ENCODE measurements around the gene ADGRV1.

DNA sequence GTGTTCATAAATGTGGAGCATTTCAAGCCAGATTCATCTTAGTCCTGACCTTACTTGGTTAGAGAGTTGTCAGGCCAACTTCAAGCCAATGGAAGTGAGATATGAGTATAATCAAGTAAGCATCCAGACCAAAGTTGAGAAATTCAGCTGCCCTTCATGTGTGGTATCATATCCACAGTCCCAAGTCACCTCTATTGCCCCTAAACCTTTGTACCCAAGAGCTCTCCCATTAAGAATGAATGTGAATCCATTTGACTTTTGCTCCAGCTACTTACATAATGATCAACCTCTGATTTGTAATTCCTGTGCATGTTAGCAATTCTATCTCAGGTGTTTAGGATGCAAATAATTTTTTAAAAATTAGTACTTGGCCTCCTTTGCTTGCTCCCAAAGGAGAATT is 342.7 kb downstream of the ADGRV1 start:
- TF ChIP-seq, protein P1, sequence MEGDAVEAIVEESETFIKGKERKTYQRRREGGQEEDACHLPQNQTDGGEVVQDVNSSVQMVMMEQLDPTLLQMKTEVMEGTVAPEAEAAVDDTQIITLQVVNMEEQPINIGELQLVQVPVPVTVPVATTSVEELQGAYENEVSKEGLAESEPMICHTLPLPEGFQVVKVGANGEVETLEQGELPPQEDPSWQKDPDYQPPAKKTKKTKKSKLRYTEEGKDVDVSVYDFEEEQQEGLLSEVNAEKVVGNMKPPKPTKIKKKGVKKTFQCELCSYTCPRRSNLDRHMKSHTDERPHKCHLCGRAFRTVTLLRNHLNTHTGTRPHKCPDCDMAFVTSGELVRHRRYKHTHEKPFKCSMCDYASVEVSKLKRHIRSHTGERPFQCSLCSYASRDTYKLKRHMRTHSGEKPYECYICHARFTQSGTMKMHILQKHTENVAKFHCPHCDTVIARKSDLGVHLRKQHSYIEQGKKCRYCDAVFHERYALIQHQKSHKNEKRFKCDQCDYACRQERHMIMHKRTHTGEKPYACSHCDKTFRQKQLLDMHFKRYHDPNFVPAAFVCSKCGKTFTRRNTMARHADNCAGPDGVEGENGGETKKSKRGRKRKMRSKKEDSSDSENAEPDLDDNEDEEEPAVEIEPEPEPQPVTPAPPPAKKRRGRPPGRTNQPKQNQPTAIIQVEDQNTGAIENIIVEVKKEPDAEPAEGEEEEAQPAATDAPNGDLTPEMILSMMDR (IDR thresholded peaks at IDR 0.05): no peak
- no peak for TF ChIP-seq POLR2AphosphoS5 (IDR thresholded peaks at IDR 0.05)

Measured in stomach (tissue), 4 donors.